HG02623 (cell line): ENCODE data around the gene JMJD6.
A peak's percentile ranks its signal among the peaks of the same experiment; 100 is the strongest.
"Not testable (repeated sequence)": the region's sequence is repeated elsewhere in the genome, so short reads cannot be mapped to it uniquely, and the experiment has no call there.

Source experiments
- ATAC-seq: cut with Tn5 transposase; IDR thresholded peaks from one replicate; pipeline ENCODE4 v1.9.1; 2021; ENCODE audit warnings: moderate library complexity; ENCODE audit not compliant: unreplicated experiment

JMJD6 gene

DNA sequence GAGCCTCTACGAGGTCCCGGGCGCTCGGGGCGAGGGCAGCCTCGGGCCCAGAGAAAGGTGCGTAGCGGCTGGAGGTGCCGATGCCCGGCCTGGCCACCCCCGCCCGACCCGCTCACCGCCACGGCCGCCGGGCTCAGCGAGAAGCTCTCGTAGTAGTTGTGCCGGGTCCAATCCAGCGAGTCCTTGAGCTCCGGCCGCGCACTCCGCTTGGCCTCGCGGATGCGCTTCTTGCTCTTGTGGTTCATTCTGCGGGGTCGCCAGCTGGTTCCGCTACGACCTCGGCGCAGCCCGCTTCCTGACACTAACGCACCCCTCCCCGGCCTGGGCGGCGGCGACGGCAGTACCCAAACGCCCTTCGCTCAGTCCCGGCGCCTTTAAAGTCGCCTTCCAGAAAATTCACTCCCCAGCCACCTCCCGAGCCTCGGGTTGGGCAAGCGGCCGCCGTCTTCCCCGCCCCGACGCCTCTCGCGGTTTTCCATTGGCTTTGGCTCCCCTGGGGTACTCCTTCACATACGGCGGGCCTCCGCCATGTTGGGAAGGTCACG, at the start of gene JMJD6:
Gene JMJD6, minus strand, starts transcription at position 376 of the 545 bp plus-strand sequence. Its CDS starts 131 bp downstream, at position 245.
- ATAC-seq: peak; percentile 62

DNA sequence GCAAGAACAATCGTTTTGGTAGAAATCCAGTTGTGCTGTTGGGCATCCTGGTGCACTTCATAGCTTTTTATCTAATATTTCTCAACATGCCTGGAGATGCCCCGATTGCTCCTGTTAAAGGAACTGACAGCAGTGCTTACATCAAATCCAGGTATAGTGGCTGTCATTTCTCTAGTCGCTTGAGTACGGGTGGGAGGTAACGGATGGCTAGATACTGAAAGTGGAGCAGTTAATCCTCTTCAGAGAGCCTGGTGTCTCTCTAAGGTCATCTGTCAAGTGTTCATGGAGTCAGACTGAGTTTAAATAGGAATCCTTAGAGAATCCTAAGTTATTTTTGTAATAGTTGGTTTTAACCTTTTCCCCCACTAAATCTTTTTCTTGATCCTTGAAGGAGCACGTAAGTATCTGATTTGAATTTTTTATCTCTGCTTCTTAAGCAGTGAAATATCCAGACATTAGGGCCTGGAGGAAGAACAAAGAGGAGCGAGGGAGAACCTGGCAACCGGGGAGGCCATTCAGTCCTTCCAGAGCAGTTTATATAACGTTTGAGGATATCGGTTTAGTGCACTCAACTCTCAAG, 48.7 kb upstream of the JMJD6 start:
- no peak for ATAC-seq

DNA sequence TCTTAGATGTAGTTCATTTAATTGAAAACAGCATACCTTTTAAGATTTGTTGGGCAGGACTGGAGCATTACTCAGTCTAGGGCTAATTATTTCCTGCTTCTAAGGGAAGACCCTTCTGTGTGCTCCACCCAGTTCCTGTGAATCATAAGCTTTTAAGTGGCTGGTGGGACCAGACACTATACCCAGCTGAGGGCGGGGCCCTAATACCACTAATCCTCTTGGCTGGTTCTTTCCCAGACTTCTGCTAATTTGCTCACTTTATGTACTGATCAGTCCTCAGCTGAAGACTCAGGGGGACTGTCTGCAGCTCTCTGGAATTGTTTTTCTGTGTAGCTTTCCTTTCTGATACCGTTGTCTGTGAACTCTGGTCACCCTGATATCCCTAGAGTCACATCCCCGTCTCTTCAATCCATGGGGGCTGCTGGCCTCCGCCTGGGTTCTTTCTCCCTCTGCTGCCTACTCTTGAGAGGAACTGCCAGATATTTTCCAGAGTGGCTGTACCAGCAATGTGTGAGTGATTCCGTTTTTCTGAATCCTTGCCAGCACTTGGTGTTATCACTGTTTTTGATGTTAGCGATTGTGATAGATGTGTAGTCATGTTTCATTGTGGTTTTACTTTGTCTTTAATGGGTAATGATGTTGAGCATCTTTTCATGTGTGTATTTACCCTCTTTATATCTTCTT, 46.6 kb upstream of the JMJD6 start:
- no peak for ATAC-seq

DNA sequence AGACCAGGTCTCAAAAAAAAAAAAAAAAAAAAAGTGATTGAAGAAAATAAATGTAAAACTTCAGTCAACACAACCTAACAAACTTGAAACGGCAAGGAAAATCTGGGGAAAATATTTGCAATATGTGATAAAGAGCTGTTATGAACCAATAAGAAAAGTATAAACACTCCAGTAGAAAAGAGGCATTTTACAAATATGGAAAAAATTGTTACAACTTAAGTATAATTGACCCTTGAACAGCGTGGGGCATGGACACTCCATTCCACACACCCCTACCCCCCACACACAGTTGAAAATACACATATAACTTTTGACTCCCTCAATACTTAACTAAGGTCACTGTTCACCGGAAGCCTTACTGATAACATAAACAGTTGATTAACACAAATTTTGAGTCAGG, 32.2 kb upstream of the JMJD6 start:
- ATAC-seq: no peak

DNA sequence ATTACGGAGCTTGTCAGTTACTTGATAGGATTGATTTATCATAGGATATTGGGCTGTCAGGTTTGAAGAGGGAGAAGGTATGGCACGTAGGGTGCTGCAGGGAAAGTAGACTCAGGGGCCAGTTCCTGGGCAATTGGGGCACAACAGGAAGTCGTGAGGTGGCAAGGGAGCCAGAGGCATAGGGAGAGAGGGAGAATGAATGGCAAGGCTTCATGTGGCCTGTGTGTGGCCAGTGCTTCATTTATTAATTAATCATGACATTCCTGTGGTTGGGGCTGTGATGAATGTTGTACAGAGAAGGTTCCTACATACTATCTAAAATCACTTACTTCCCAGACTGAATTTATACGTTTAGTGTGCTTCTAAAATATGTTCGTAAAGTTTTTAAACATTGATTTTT, 30.9 kb upstream of the JMJD6 start:
- no peak for ATAC-seq

DNA sequence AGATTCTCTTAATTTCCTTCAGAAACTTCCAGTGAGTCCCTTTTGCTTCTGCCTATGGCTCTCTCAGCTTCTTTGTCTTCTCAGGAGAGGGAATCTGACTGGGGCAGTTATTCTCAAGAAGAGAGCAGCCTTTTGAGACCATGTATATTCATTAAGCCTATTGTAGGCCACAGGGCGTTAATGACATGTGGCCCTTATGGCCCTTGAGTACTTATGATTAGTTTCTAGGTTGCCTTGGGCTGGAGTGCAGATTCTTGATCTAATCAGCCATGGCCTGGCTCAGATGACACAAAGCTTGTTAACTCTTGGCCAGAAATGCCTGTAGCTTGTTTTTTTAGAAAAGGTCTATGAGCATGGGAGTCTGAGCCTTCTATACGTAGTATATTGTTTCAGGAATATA, 28.9 kb upstream of the JMJD6 start:
- ATAC-seq: no peak

DNA sequence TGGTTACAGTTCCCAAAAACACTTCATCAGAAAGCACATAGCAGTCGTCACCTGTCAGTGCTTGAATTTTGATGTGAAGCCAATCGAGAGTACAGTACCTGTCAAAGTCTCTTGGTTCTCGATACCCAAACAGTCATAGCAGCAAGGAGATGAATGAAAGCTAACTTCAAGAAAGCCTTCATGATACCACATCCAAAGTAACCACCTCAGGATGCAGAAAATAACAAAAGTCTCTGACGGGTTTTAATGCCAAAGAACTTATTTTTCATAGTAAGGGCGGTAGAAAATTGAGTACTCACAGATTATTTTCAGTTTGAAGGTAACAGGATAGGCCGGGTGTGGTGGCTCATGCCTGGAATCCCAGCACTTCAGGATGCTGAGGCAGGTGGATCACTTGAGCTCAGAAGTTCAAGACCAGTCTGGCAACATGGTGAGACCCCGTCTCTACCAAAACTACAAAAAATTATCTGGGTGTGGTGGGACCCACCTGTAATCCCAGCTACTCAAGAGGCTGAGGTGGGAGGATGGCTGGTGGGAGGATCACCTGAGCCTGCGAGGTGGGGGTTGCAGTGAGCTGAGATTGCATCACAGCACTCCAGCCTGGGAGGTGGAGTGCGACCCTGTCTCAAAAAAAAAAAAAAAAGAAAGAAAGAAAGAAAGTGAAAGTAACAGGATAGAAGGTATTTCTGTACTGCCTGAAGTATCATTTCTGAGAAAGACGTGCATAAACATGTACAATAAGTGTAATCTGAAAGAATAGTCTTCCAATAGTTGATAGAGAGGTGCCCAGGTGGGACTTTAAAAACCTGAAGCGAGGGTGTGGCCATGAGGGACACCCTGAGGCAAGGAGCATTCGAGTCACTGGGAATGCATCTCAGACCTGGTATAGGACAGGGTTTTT, 26.9 kb upstream of the JMJD6 start:
- no peak for ATAC-seq

DNA sequence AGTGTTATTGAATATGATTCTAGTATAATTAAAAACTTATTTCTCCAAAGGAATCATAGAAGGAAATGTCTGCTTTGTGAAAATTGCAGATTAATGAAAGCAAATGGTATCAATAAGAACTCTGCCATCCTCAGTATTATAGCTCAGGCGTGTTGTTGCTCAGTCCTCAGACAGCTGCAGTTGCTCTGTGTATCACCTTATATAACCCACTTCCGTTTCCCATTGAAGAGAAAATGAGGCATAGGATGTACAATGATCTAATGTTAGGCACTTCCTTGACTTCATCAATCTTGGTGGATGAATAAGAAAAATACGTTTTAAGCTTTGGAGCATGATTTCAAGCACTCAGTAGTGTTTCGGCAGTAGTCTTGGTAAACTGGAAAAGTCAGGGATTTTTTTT, 25.6 kb upstream of the JMJD6 start:
- ATAC-seq: no peak

DNA sequence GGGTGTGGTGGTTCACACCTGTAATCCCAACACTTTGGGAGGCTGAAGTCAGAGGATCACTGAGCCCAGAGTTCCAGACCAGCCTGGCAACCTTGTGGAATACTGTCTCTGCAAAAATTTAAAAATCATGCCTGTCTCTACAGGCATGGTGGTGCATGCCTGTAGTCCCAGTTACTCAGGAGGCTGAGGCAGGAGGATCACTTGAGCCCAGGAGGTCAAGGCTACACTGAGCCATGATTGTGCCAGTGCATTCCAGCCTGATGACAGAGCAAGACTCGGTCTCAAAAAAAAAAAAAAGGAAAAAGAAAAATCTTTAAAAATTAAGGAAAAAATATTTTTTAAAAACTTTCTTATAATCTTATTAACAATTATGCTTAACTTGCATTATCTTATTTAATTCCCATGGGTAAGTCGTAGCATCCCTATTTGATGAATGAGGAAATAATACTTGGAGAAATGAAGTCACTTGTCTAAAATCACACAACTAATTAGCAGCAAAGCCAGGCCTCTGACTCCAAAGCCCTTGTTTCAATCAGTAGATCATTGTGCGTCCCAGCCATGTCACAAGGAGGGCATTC, 25.1 kb upstream of the JMJD6 start:
- ATAC-seq: no peak

DNA sequence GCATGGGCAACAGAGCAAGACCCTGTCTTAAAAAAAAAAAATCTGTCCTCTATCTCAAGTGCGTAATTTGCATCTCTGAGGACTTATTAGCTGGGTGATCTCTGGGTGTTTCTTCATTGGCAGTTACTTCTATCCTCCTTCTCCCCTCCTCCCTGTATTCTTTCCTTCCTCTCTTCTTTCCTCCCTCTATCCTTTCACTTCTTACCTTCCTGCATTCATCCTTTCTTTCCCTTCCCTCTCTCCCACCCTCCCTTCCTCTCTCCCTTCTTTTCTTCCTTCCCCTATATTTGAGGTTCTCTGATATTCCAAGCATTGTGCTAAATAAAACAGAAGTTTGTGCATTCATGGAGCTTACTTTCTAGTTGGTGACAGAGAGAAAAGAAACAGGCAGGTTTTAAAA, 22.3 kb upstream of the JMJD6 start:
- ATAC-seq: no peak

DNA sequence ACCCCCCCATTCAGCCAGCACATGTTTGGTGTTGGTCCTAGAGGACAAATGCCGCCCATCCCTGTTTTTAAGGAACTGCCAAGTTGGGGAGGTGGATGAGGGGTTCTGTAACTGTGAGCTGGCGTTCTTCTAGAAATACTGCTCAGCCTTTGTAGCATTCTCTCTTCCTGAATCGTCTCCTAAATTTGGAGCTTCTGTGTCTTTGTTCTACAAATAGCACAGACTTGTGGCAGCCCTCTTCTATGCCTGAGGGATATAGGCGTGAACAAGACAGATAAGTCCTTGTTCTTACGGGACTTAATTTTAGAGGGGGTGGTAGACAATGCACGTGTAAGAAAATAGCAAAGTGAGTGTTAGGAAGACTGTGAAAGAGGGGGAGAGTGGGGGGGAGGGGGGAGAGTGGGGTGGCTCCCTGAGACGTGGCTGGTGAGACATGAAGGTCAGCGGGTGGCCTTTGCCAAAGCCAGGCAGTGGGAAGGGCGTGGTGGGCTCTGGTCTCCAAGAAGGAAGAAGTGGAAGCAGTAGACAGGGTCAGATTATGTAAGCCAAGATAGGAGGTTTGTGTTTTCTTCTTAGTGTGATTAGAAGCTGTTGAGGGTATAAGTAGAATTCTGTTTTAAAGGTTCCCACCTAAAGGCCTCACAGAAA, 21.4 kb upstream of the JMJD6 start:
- no peak for ATAC-seq

DNA sequence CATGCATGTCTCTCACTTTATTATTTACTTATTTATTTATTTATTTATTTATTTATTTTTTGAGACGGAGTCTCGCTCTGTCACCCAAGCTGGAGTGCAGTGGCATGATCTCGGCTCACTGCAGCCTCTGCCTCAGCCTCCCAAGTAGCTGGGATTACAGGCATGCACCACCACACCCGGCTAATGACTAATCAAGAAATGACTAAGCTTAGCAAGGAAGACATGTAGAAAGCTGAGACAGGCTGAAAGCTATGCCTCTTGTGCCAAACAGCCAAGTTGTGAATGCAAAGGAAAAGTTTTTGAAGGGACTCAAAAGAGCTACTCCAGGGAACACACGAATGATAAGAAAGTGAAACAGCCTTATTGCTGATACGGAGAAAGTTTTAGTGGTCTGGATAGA, 19.4 kb upstream of the JMJD6 start:
- not testable (repeated sequence) for ATAC-seq

DNA sequence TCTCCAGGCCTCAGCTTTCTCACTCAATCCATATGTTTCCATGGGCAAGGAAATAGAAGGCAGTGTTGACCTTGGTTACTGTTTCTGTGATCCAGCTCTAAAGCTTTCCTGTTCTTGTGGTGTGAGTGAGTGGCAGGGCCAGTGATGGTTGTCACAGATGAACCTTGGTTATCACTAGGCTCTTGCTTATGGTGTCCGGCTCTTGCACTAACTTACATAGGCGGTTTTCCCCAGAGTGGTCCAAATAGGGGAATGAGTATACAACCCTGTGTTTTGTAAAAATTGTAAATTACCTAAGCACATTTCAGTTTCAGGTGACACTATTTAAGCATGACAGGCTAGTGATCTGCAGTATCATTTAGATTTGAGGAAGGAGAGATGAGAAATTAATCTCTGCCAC, 18.3 kb upstream of the JMJD6 start:
- ATAC-seq: no peak

DNA sequence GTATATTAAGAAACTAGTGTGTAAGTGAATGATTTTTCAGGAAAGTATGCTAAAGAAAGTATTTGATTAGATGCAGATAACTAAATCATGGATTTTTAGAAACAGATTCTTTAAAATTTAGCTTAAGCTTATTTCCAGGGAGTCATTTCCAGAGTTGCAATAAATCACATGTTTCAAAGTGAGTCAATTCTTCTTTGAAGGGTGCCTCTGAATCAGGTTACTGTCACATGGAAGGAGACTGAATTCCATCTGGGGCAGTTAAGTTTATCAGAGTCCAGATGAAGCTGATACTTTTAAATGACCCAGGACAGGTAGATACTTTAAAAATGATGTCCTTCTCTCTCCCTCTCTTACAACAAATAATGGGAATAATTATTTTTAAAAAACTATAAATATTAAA, 16.6 kb upstream of the JMJD6 start:
- ATAC-seq: no peak

DNA sequence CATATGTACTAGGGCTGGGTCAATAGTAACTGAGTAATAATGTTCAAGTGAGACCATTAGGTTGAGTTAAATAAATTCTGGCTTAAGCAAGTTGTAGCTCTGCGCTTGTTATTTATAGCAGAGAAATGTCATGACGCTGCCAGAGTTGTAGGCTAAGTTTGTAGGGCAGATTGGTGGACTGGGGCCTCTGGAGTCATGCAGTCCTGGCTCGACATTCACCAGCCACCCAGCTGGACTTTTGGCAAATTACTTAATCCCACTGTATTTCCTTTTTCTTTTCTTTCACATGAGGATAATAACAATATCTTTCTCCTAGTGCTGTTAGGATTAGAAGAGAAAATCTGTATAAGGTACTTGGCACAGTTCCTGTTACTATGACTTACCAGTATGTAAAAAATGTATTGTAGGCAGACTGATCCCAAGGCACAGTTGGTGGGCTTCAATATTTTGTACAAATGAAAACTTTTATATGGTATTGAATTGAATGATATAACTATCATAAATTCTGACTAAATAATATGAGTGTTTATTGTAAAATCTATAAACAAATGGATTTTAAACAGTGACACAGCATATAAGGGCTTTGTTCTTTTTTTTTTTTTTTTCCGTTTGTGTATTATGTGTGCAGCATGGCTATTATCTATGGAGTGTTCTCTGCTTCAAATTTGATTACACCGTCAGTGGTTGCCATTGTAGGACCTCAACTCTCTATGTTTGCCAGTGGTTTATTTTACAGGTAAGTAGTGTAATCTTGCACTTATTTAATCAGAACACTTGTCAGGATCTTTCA, 14.1 kb upstream of the JMJD6 start:
- ATAC-seq: no peak

DNA sequence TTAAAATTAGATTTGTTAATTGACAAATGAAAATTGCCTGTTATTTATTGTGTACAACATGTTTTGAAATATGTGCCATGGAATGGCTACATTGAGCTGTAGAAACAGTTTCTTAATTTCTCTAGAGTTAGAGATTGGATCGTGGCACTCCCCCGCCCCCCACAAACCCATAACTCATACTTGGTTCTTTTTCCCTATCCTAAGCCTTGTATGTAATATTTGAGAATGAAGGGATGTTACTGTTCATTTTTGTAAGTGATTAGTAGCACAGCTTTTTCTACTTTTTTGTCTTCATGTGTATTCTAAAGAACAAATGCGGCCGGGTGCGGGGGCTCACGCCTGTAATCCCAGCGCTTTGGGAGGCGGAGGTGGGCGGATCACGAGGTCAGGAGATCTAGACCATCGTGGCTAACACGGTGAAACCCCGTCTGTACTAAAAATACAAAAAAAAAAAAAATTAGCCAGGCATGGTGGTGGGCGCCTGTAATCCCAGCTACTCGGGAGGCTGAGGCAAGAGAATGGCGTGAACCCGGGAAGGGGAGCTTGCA, 13.2 kb upstream of the JMJD6 start:
- ATAC-seq: not testable (repeated sequence)

DNA sequence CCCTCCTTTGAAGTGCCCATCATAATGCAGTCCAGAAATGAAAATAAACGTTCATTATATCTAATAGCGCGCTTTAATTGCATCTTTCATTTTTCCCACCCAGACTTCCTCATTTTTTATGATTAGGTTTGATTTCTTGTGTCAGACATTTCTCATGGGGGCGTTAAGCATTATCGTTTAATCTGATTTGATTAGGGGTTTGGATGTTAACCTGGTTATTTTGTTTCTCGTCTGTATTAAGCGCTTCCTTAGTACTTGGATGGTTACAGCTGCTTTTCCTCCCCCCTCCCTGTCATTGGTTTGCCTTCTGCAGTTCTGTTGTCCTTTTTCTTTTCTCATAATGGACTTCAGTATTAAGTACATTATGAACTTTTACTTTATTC, 12.1 kb upstream of the JMJD6 start:
- no peak for ATAC-seq

DNA sequence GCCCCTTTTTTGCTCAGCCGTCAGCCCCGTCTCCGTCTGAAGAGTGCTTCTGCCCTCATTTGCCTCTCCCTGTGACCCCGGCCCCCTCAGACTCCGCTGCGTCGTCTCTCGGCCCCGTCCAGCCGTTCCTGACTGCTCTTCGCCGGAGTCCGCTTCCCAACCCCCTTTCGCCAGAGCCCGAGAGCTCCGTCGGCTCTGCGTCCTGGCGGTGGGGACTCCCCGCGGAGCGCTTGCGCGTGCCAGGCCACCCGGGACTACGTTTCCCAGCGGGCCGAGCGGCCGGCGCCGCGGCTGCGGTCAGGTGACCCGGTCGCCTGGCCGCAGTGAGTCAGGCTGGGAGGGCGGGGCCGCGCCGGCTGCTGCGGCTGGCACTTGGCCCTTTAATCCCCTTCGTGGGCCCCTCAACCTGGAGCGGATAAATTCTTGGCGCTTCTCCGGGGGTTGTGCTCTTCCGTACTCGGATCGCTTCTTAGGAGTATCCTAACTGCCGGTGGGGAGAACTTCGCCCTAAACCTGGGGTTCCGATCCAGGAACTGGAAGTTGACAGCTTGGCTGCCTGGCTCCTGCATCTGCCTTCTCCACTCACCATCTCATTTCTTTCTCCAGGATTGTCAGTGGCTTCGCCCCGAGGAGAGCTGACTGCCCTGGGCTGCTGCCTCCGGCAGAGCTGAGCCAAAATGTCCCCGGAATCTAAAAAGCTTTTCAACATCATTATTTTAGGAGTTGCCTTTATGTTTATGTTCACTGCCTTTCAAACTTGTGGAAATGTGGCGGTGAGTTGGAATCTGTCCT, 11.5 kb upstream of the JMJD6 start, which contains the start of gene MFSD11:
Gene MFSD11, plus strand, starts transcription at position 444 of the 792 bp plus-strand sequence. Its CDS starts 234 bp downstream, at position 678.
- ATAC-seq: peak; percentile 47
